Measurements from ENCODE around the gene DEPDC5.

DNA sequence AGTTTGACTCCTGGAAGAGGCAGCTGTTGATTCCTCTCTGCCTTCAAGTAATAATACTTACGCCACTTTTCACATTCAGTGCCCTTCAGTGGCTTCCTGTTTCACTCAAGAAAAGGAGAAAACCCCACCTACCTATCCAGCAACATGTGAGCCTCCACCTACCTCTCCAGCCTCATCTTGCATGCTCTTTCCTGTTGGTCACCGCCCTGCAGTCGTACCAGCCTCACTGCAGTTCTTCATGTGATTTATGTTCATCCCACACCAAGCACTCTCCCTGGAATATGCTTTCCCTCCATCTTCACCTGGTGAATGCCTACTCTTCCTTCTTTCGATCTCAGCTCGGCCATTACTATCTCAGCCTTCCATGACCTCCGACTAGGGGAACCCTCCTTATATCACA is 168.7 kb downstream of the DEPDC5 start:
- TF ChIP-seq, protein P1, sequence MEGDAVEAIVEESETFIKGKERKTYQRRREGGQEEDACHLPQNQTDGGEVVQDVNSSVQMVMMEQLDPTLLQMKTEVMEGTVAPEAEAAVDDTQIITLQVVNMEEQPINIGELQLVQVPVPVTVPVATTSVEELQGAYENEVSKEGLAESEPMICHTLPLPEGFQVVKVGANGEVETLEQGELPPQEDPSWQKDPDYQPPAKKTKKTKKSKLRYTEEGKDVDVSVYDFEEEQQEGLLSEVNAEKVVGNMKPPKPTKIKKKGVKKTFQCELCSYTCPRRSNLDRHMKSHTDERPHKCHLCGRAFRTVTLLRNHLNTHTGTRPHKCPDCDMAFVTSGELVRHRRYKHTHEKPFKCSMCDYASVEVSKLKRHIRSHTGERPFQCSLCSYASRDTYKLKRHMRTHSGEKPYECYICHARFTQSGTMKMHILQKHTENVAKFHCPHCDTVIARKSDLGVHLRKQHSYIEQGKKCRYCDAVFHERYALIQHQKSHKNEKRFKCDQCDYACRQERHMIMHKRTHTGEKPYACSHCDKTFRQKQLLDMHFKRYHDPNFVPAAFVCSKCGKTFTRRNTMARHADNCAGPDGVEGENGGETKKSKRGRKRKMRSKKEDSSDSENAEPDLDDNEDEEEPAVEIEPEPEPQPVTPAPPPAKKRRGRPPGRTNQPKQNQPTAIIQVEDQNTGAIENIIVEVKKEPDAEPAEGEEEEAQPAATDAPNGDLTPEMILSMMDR (IDR thresholded peaks at IDR 0.05): no peak
- no peak for TF ChIP-seq POLR2A (IDR thresholded peaks at IDR 0.05)
